H1 (cell line): ENCODE results near the gene MAGI1. TPM values are rescaled to one million over a fixed set of nuclear protein-coding genes. Genes with fewer than 3 reads are reported as not detected.

Experiments
- CTCF ChIA-PET: fragments of 300-600 bp; sonication (Branson Sonifier 250); formaldehyde crosslinking; loops from one replicate; lab custom pipeline; 2021; ENCODE audit not compliant: partially characterized antibody; lab: Charles Lee
- POLR2A ChIA-PET: fragments of 300-600 bp; sonication (Branson Sonifier 250); formaldehyde crosslinking; loops from one replicate; lab custom pipeline; 2021; ENCODE audit warnings: inconsistent platforms; ENCODE audit not compliant: partially characterized antibody; lab: Charles Lee
- DNase-seq, 2 experiments: peaks; one replicate each; pipeline versions ENCODE4 v3.0.0 to v3.0.0-alpha.2; 2010 to 2022; ENCODE audit warnings: low spot score in 2 of 2, low read depth in 1 of 2, mixed read lengths in 1 of 2
- FAIRE-seq: peaks from 2 replicates; lab custom pipeline; 2011; peaks lifted over from hg19 to GRCh38; lab: Jason Lieb, UNC
- H2AFZ ChIP-seq: 2 replicates; pipeline ENCODE4 v1.8.1; 2012; ENCODE audit warnings: low read length, inconsistent platforms
- H2AK5ac ChIP-seq: 2 replicates; pipeline ENCODE4 v1.6.1; 2013; ENCODE audit warnings: low read depth, low read length
- H2BK120ac ChIP-seq: replicated peaks from 2 replicates; pipeline ENCODE3; 2013; ENCODE audit warnings: low read depth, low read length, inconsistent platforms
- H2BK12ac ChIP-seq: 2 replicates; pipeline ENCODE4 v1.6.1; 2013; ENCODE audit warnings: low read depth, low read length
- H2BK15ac ChIP-seq: 2 replicates; pipeline ENCODE4 v1.6.1; 2013; ENCODE audit warnings: low read length
- H2BK20ac ChIP-seq: 2 replicates; pipeline ENCODE4 v1.6.1; 2013; ENCODE audit warnings: low read length
- H2BK5ac ChIP-seq: 2 replicates; pipeline ENCODE4 v1.6.1; 2013; ENCODE audit warnings: low read depth, low read length
- H3K14ac ChIP-seq: 2 replicates; pipeline ENCODE4 v1.6.1; 2013; ENCODE audit warnings: inconsistent platforms; ENCODE audit not compliant: insufficient read length
- H3K18ac ChIP-seq: 2 replicates; pipeline ENCODE4 v1.6.1; 2013; ENCODE audit warnings: low read length; ENCODE audit errors: extremely low read depth
- H3K23ac ChIP-seq: 2 replicates; pipeline ENCODE4 v1.6.1; 2013; ENCODE audit warnings: inconsistent platforms; ENCODE audit not compliant: insufficient read length
- H3K23me2 ChIP-seq: 2 replicates; pipeline ENCODE4 v1.6.1; 2013; ENCODE audit warnings: low read depth, low read length
- H3K27ac ChIP-seq: 2 replicates; pipeline ENCODE4 v1.6.1; 2011; ENCODE audit warnings: low read depth, low read length, inconsistent platforms
- H3K27me3 ChIP-seq, 4 experiments: replicated peaks in 1 of 4; 1 replicate in 1 of 4; 2 replicates in 3 of 4; pipeline versions ENCODE4 v1.6.1 to v1.8.1; 2011 to 2013; ENCODE audit warnings: low read length in 3 of 4, mild to moderate bottlenecking in 3 of 4, inconsistent platforms in 2 of 4, mixed read lengths in 2 of 4, moderate library complexity in 1 of 4; ENCODE audit not compliant: control insufficient read depth in 3 of 4, insufficient read depth in 3 of 4; ENCODE audit errors: extremely low read depth in 1 of 4
- H3K36me3 ChIP-seq, 4 experiments: 2 replicates each; pipeline versions ENCODE4 v1.6.1 to v1.8.1; 2011 to 2013; ENCODE audit warnings: mild to moderate bottlenecking in 4 of 4, low read length in 3 of 4, moderate library complexity in 2 of 4, control low read depth in 1 of 4, inconsistent platforms in 1 of 4; ENCODE audit not compliant: insufficient read depth in 4 of 4, control insufficient read depth in 2 of 4
- H3K4ac ChIP-seq: replicated peaks from 2 replicates; pipeline ENCODE3; 2013; ENCODE audit warnings: low read length, low read depth, mixed read lengths, inconsistent platforms; ENCODE audit not compliant: insufficient read length
- H3K4me1 ChIP-seq, 4 experiments: replicated peaks in 1 of 4; 1 replicate in 1 of 4; 2 replicates in 3 of 4; pipeline versions ENCODE4 v1.6.1 to v1.8.1; 2011 to 2013; ENCODE audit warnings: low read length in 3 of 4, inconsistent platforms in 2 of 4, mixed read lengths in 1 of 4; ENCODE audit not compliant: insufficient read depth in 4 of 4, control insufficient read depth in 3 of 4
- H3K4me2 ChIP-seq, 2 experiments: 2 replicates each; pipeline versions ENCODE4 v1.6.1 to v1.8.1; 2011 to 2013; ENCODE audit warnings: low read depth in 2 of 2, low read length in 2 of 2, control low read depth in 1 of 2, inconsistent platforms in 1 of 2, mild to moderate bottlenecking in 1 of 2; ENCODE audit not compliant: insufficient read depth in 1 of 2
- H3K4me3 ChIP-seq, 4 experiments: fragments of 200-600, 300-600 bp in 1 of 4; sonication (generic), shearing (Covaris generic), sonication (Bioruptor Twin) in 1 of 4; 2 replicates each; pipeline versions ENCODE4 v1.5.1 to v1.8.1; 2011 to 2016; ENCODE audit warnings: low read length in 4 of 4, low read depth in 3 of 4, control low read depth in 2 of 4, inconsistent platforms in 2 of 4, mild to moderate bottlenecking in 2 of 4, mixed read lengths in 1 of 4, moderate library complexity in 1 of 4; ENCODE audit not compliant: insufficient read depth in 2 of 4; ENCODE audit errors: extremely low read depth in 1 of 4
- H3K56ac ChIP-seq: replicated peaks from 2 replicates; pipeline ENCODE3; 2013; ENCODE audit warnings: low read depth, mild to moderate bottlenecking, mixed read lengths, low read length, inconsistent platforms; ENCODE audit not compliant: insufficient read length
- H3K79me1 ChIP-seq: 2 replicates; pipeline ENCODE4 v1.6.1; 2013; ENCODE audit warnings: low read depth, low read length, control low read depth
- H3K79me2 ChIP-seq, 2 experiments: 2 replicates each; pipeline versions ENCODE4 v1.6.1 to v1.8.1; 2012 to 2013; ENCODE audit warnings: low read length in 2 of 2, mild to moderate bottlenecking in 2 of 2, inconsistent platforms in 1 of 2; ENCODE audit not compliant: insufficient read depth in 2 of 2, control insufficient read depth in 1 of 2
- H3K9ac ChIP-seq, 4 experiments: replicated peaks in 1 of 4; 1 replicate in 1 of 4; 2 replicates in 3 of 4; pipeline versions ENCODE4 v1.6.1 to v1.8.1; 2011 to 2013; ENCODE audit warnings: low read depth in 3 of 4, low read length in 3 of 4, control low read depth in 2 of 4, mild to moderate bottlenecking in 2 of 4, moderate library complexity in 2 of 4, inconsistent platforms in 1 of 4; ENCODE audit errors: extremely low read depth in 1 of 4
- H3K9me3 ChIP-seq, 2 experiments: 2 replicates each; pipeline versions ENCODE4 v1.6.1 to v1.8.1; 2012 to 2013; ENCODE audit warnings: mild to moderate bottlenecking in 2 of 2, moderate library complexity in 2 of 2, control low read depth in 1 of 2, inconsistent platforms in 1 of 2, low read depth in 1 of 2, low read length in 1 of 2, mixed read lengths in 1 of 2; ENCODE audit not compliant: insufficient read depth in 2 of 2
- H4K20me1 ChIP-seq, 2 experiments: replicated peaks in 1 of 2; 2 replicates each; pipeline versions ENCODE3 to v1.8.1; 2011 to 2013; ENCODE audit warnings: inconsistent platforms in 2 of 2, low read length in 2 of 2, mild to moderate bottlenecking in 1 of 2; ENCODE audit not compliant: insufficient read depth in 2 of 2, control insufficient read depth in 1 of 2
- H4K5ac ChIP-seq: 2 replicates; pipeline ENCODE4 v1.6.1; 2013; ENCODE audit warnings: low read length, low read depth, mixed read lengths, inconsistent platforms; ENCODE audit not compliant: insufficient read length
- H4K8ac ChIP-seq: 2 replicates; pipeline ENCODE4 v1.8.0; 2013; ENCODE audit warnings: mild to moderate bottlenecking, moderate library complexity, low read length, inconsistent platforms; ENCODE audit not compliant: insufficient read depth; ENCODE audit errors: extremely low read depth
- H4K91ac ChIP-seq: replicated peaks from 2 replicates; pipeline ENCODE3; 2013; ENCODE audit warnings: low read length, mixed read lengths, inconsistent platforms; ENCODE audit not compliant: insufficient read length
- JUND ChIP-seq: IDR thresholded peaks from 2 replicates; pipeline ENCODE4 v1.6.1; 2011; ENCODE audit warnings: mild to moderate bottlenecking, improper control_type of control experiment, low read length
- SIX5 ChIP-seq: IDR thresholded peaks from 2 replicates; pipeline ENCODE4 v1.6.1; 2011; ENCODE audit warnings: mild to moderate bottlenecking, low read depth, low read length
- TEAD4 ChIP-seq: IDR thresholded peaks from 2 replicates; pipeline ENCODE4 v1.6.1; 2012; ENCODE audit warnings: low read depth, low read length, inconsistent platforms, mixed read lengths
- WGBS, 2 experiments: shearing (Covaris generic) in 1 of 2; methylation state at CpG; one replicate each; pipeline versions ENCODE4 v1.1.6 to v1.1.7; 2013 to 2015; ENCODE audit warnings: low lambda C conversion rate in 2 of 2, mixed read lengths in 2 of 2, inconsistent platforms in 1 of 2, low coverage in 1 of 2, missing lambda C conversion rate in 1 of 2; ENCODE audit not compliant: insufficient replicate concordance in 2 of 2, insufficient coverage in 1 of 2, insufficient read length in 1 of 2; ENCODE audit errors: extremely low coverage in 1 of 2, missing lambda C conversion rate in 1 of 2; 5-methylcytosine and 5-hydroxymethylcytosine counted together
- polyA plus RNA-seq, 7 experiments: library from polyadenylated mRNA; depleted of rRNA in 3 of 7; stranded (reverse) in 5 of 7; unstranded in 2 of 7; fragments of >200 nt in 5 of 7; fragments of 200-250 nt in 2 of 7; gene quantifications; 1 replicate in 5 of 7; 2 replicates in 1 of 7; 4 replicates in 1 of 7; pipeline versions ENCODE4 v1.2.1 to v1.2.3, GENCODE V29; 2011 to 2013; ENCODE audit warnings: missing spikeins in 2 of 7, mixed read lengths in 2 of 7
- total RNA-seq: library from RNA; stranded (reverse); fragmentation: NEBNext Ultra II Directional; extraction: Animal tissue kit (Norgen Biotek cat#: 25700); gene quantifications from 2 replicates; pipeline ENCODE4 v1.2.1, GENCODE V29; 2021

MAGI1 gene
- total and polyA plus RNA-seq, 2 of the 8 experiments (the other 6 are each of a cell fraction or from before 2014, with no cell fraction given): 19.8 to 78.0 TPM

DNA sequence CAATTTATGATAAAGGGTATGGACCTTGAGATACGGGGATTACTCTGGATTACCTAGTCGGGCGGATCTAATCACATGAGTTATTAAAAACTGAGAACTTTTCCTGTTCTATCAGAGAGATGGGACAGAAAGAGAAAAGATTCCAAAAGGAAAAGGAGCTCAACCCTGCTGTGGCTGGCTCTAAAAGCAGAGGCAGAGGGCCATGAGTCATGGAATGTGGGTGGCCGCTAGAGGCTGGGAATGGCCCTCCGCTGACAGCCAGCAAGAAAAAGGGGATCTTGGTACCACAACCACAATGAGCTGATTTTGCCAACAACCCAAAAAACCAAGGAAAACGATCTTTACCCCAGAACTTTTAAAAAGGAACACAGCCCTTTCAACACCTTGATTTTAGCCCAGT is 210.0 kb downstream of the MAGI1 start:
- Histone ChIP-seq H3K4me1 (peaks cover 0 to 2% (median 0%) of the 10 kb centered on the region in 4 experiments; a peak in 1 of 7 replicates), H3K27me3 (no peaks in the 10 kb centered on the region), H3K9me3 (no peaks in the 10 kb centered on the region), H2BK12ac (no peak overlapping the region), H4K8ac (no peak overlapping the region), H3K79me1 (no peaks in the 10 kb centered on the region; the same call in 1 of the 2 replicates), H3K9ac (no peak overlapping the region), H3K23me2 (no peaks in the 10 kb centered on the region), H3K4ac (no peak overlapping the region), H2BK15ac (no peak overlapping the region), H3K18ac (no peak overlapping the region), H3K4me2 (no peak overlapping the region; a peak in 1 of 4 replicates), H3K36me3 (no peaks in the 10 kb centered on the region), H2AK5ac (no peak overlapping the region), H4K20me1 (peaks cover 3 to 4% of the 10 kb centered on the region in 2 experiments), H4K5ac (no peak overlapping the region), H2BK120ac (no peak overlapping the region), H2BK20ac (no peak overlapping the region), H3K56ac (no peak overlapping the region), H3K14ac (no peak overlapping the region), H3K27ac (no peak overlapping the region), H3K4me3 (no peak overlapping the region), H2BK5ac (no peak overlapping the region), H3K79me2 (peaks cover 0 to 38% of the 10 kb centered on the region in 2 experiments; a peak in 2 of 4 replicates), H4K91ac (no peak overlapping the region), H3K23ac (no peak overlapping the region), H2AFZ (no peak overlapping the region)
- FAIRE-seq (no peak), DNase-seq (no peak)
- POLR2A ChIA-PET: interaction anchor here (0.6 kb wide), 1 partner anchor 321 kb away, joined by 5 read pairs; no protein-coding TSS in a partner anchor
- TF ChIP-seq JUND: peak; percentile 48; the same call in 1 of the 2 replicates
- TF ChIP-seq SIX5: no peak
- 0 out of 2 replicates have a peak, but pooled peaks have one; percentile 49 for TF ChIP-seq TEAD4
- CTCF ChIA-PET: interaction anchor here (0.8 to 1.7 kb wide), 4 partner anchors 16 to 310 kb away, joined by 3 to 4 read pairs (median 3); no protein-coding TSS in a partner anchor
- 80% methylated on average over 6 of the region's 6 CpGs; no CpG with 5 or more reads in 1 of the 2 experiments for WGBS, 2 experiments
